Heart left ventricle (tissue), 16 donors: ENCODE results near the gene ESPN. TPM values are rescaled to one million over a fixed set of nuclear protein-coding genes. Genes with fewer than 3 reads are reported as not detected.

ENCODE experiments used
- ATAC-seq, 4 donors: fragments of 200-7000 bp; cut with Tn5 transposase; one replicate each; pipeline ENCODE4 v1.9.1; 2020 to 2022; ENCODE audit warnings: moderate library complexity in 4 of 4, mild to moderate bottlenecking in 3 of 4, moderate number of reproducible peaks in 1 of 4
- DNase-seq, 5 donors: peaks; one replicate each; pipeline ENCODE4 v3.0.0-alpha.2; 2020
- H3K27ac ChIP-seq, 12 donors: fragments of 200-600 bp; sonication (generic) in 4 of 12; one replicate each; pipeline versions ENCODE4 v1.5.0 to v1.8.0; 2016 to 2022; ENCODE audit warnings: mild to moderate bottlenecking in 2 of 12
- H3K27me3 ChIP-seq, 9 donors: fragments of 200-600 bp; sonication (generic) in 2 of 9; one replicate each; pipeline versions ENCODE4 v1.5.1 to v1.8.0; 2016 to 2022; ENCODE audit warnings: mild to moderate bottlenecking in 3 of 9
- H3K36me3 ChIP-seq, 9 donors: fragments of 200-600 bp; sonication (generic) in 2 of 9; one replicate each; pipeline versions ENCODE4 v1.5.0 to v1.8.0; 2018 to 2022; ENCODE audit warnings: mild to moderate bottlenecking in 2 of 9
- H3K4me1 ChIP-seq, 12 donors: fragments of 200-600 bp; sonication (generic) in 4 of 12; one replicate each; pipeline versions ENCODE4 v1.5.0 to v1.8.0; 2016 to 2022; ENCODE audit warnings: mild to moderate bottlenecking in 3 of 12
- H3K4me3 ChIP-seq, 12 donors: fragments of 200-600 bp; sonication (generic) in 4 of 12; one replicate each; pipeline versions ENCODE4 v1.5.0 to v1.8.0; 2017 to 2022; ENCODE audit warnings: mild to moderate bottlenecking in 9 of 12, moderate library complexity in 4 of 12
- H3K9me3 ChIP-seq, 12 donors: fragments of 200-600 bp; sonication (generic) in 4 of 12; one replicate each; pipeline versions ENCODE4 v1.5.0 to v1.8.0; 2016 to 2022; ENCODE audit warnings: mild to moderate bottlenecking in 1 of 12
- CTCF ChIP-seq, 12 donors: fragments of 200-600 bp; sonication (generic) in 4 of 12; IDR thresholded peaks; one replicate each; pipeline versions ENCODE4 v1.5.0 to v1.8.0; 2018 to 2022; ENCODE audit warnings: antibody characterized with exemption in 12 of 12, mild to moderate bottlenecking in 5 of 12
- POLR2A ChIP-seq, 2 donors: fragments of 450-650 bp; IDR thresholded peaks; one replicate each; pipeline ENCODE4 v1.6.1; 2017; ENCODE audit warnings: antibody characterized with exemption in 2 of 2, mild to moderate bottlenecking in 2 of 2, moderate library complexity in 2 of 2
- WGBS, 4 donors: extraction: QIAGEN DNeasy Blood & Tissue Kit in 2 of 4; methylation state at CpG; one replicate each; pipeline versions ENCODE4 v1.1.5 to v1.1.7; 2013 to 2018; 5-methylcytosine and 5-hydroxymethylcytosine counted together
- intact Hi-C, 10 donors: fragments of 100-400 bp; cut with DNase I; formaldehyde crosslinking; loops; one replicate each; pipeline versions ENCODE4 v1.11.1 to v1.14.2; 2022
- polyA plus RNA-seq, 2 donors: library from polyadenylated mRNA; stranded (reverse); fragments of 200-250 nt; gene quantifications; one replicate each; pipeline ENCODE4 v1.2.3, GENCODE V29; 2013
- total RNA-seq, 9 donors: library from RNA; depleted of rRNA in 2 of 9; stranded (reverse); fragments of >200 nt in 2 of 9; fragmentation: NEBNext Ultra II Directional in 3 of 9; extraction: Animal tissue kit (Norgen Biotek cat#: 25700) in 3 of 9; gene quantifications; one replicate each; pipeline versions ENCODE4 v1.1.0 to v1.2.4, GENCODE V29; 2016 to 2023
- donor health status: ischemic (EF 13 %, LVEDD 7.1; RV severe dilation, severe dysfunction).
- donor health status: healthy with polysubstance abuse.
- donor health status: DM: no; HTN: yes; CAD: no.
- donor health status: DM: no; HTN: no; CAD: no.
- donor health status: ischemic (EF 25% LVEDD 6.9; RV normal size, moderate dysfunction).
- donor health status: ischemic (EF 25% LVEDD 5.7; RV mildly dilated, moderate dysfunction).
- donor health status: healthy.
- donor health status: DM: yes; HTN: yes; CAD: no.
- donor health status: ischemic (EF 35%, LVEDD 5.7; RV mildly dilated, moderate dysfunction).
- donor health status: nonischemic (EF 11% LVEDD 7.7; RV severe dilation, severe dysfunction).
- donor health status: DM: yes; HTN: yes; CAD: no.
- donor health status: PGD.
- donor health status: ischemic (EF 29% LVEDD 5.4; RV normal size, mild dysfunction).
- donor health status: nonischemic (EF 23%, LVEDD 6.1; RV moderate dilation, normal function).

Gene ESPN
- total and polyA plus RNA-seq, 11 donors: 0.10 to 1.3 (median 0.21) TPM; not detected in 6

GRCh38 chr1:6446665-6447015, 22.1 kb downstream of the ESPN start:
- 59 to 72% (median 64%) methylated on average over 4 of the region's 4 CpGs for WGBS, 4 donors
- no peaks in the 10 kb centered on the region for H3K36me3 ChIP-seq
- H3K4me3 ChIP-seq: no peak overlapping the region
- H3K27ac ChIP-seq: no peak overlapping the region
- ATAC-seq (no peak), DNase-seq (no peak)
- intact Hi-C loops: no loop called here
- TF ChIP-seq CTCF (IDR thresholded peaks at IDR 0.05): no peak
- TF ChIP-seq POLR2A (IDR thresholded peaks at IDR 0.05): no peak
- H3K4me1 ChIP-seq: peaks cover 0 to 26% (median 0%) of the 10 kb centered on the region in 12 donors
- no peaks in the 10 kb centered on the region for H3K9me3 ChIP-seq
- H3K27me3 ChIP-seq: peaks cover 35 to 82% (median 55%) of the 10 kb centered on the region in 9 donors

- DNase-seq (no peak), ATAC-seq (no peak)
- WGBS, 4 donors: 2 to 18% (median 4%) methylated on average over 9 to 67 of the region's 67 CpGs
- intact Hi-C loops: no loop called here
- TF ChIP-seq CTCF (IDR thresholded peaks at IDR 0.05): no peak
- no peak for TF ChIP-seq POLR2A (IDR thresholded peaks at IDR 0.05)
- no peak overlapping the region for H3K27ac ChIP-seq
- no peaks in the 10 kb centered on the region for H3K9me3 ChIP-seq
- peak overlapping the region in 6 of 12 donors; percentile 4 to 26 (median 12) for H3K4me3 ChIP-seq
- no peaks in the 10 kb centered on the region for H3K36me3 ChIP-seq
- H3K4me1 ChIP-seq: peaks cover 0 to 26% (median 0%) of the 10 kb centered on the region in 12 donors
- H3K27me3 ChIP-seq: peaks cover 41 to 82% (median 56%) of the 10 kb centered on the region in 9 donors
Measured at GRCh38 chr1:6447016-6447817, 22.6 kb downstream of the ESPN start.

GRCh38 chr1:6447818-6448748, 23.5 kb downstream of the ESPN start:
- H3K4me3 ChIP-seq: peak overlapping the region in 3 of 12 donors; percentile 19 to 32 (median 26)
- peaks cover 41 to 89% (median 64%) of the 10 kb centered on the region in 9 donors for H3K27me3 ChIP-seq
- no peaks in the 10 kb centered on the region for H3K36me3 ChIP-seq
- H3K27ac ChIP-seq: no peak overlapping the region
- H3K9me3 ChIP-seq: no peaks in the 10 kb centered on the region
- H3K4me1 ChIP-seq: peaks cover 0 to 26% (median 0%) of the 10 kb centered on the region in 12 donors
- ATAC-seq: no peak
- TF ChIP-seq CTCF (IDR thresholded peaks at IDR 0.05) (no peak), POLR2A (IDR thresholded peaks at IDR 0.05) (no peak)
- DNase-seq: no peak
- 0 to 3% (median 2%) methylated on average over 16 to 68 of the region's 68 CpGs for WGBS, 4 donors
- intact Hi-C loops: no loop called here
